ENCODE data around the gene MUTYH. TPM values are rescaled to one million over a fixed set of nuclear protein-coding genes. Genes with fewer than 3 reads are reported as not detected.
"Not testable (repeated sequence)": the region's sequence is repeated elsewhere in the genome, so short reads cannot be mapped to it uniquely, and the experiment has no call there.

MUTYH gene
- total and polyA plus RNA-seq, 2 of the 8 experiments (the other 6 are each of a cell fraction or from before 2014, with no cell fraction given) = 51.9 to 65.7 TPM

GRCh38 chr1:45384213-45384612, 44.0 kb upstream of the MUTYH start:
- H3K23me2 ChIP-seq (ENCODE audit: low read depth, low read length); H3K18ac ChIP-seq (ENCODE audit: extremely low read depth, low read length); FAIRE-seq; H2BK12ac ChIP-seq (ENCODE audit: low read depth, low read length); H4K20me1 ChIP-seq (replicated peaks in 1 of 2; ENCODE audit: control insufficient read depth in 1 of 2, insufficient read depth in 2 of 2, low read length in 2 of 2); H3K23ac ChIP-seq (ENCODE audit: insufficient read length); H3K36me3 ChIP-seq (ENCODE audit: control insufficient read depth in 2 of 4, insufficient read depth in 4 of 4, low read length in 3 of 4); H3K79me2 ChIP-seq (ENCODE audit: control insufficient read depth in 1 of 2, insufficient read depth in 2 of 2, low read length in 2 of 2); H3K9ac ChIP-seq (replicated peaks in 1 of 4; ENCODE audit: extremely low read depth in 1 of 4, low read depth in 3 of 4, low read length in 3 of 4); H2BK120ac ChIP-seq (replicated peaks; ENCODE audit: low read depth, low read length); DNase-seq (ENCODE audit: low read depth in 1 of 2, low spot score in 2 of 2); H3K9me3 ChIP-seq (ENCODE audit: insufficient read depth in 2 of 2, low read depth in 1 of 2, low read length in 1 of 2); H3K27me3 ChIP-seq (replicated peaks in 1 of 4; ENCODE audit: control insufficient read depth in 3 of 4, extremely low read depth in 1 of 4, insufficient read depth in 3 of 4, low read length in 3 of 4); H3K4me3 ChIP-seq (ENCODE audit: extremely low read depth in 1 of 4, insufficient read depth in 2 of 4, low read depth in 3 of 4, low read length in 4 of 4); H3K4ac ChIP-seq (replicated peaks; ENCODE audit: insufficient read length, low read depth, low read length); H4K8ac ChIP-seq (ENCODE audit: extremely low read depth, insufficient read depth, low read length); H2BK5ac ChIP-seq (ENCODE audit: low read depth, low read length); H3K4me2 ChIP-seq (ENCODE audit: insufficient read depth in 1 of 2, low read depth in 2 of 2, low read length in 2 of 2); H3K27ac ChIP-seq (ENCODE audit: low read depth, low read length); H2BK20ac ChIP-seq (ENCODE audit: low read length); H2BK15ac ChIP-seq (ENCODE audit: low read length); H4K5ac ChIP-seq (ENCODE audit: insufficient read length, low read depth, low read length); CTCF ChIA-PET (ENCODE audit: partially characterized antibody); H3K79me1 ChIP-seq (ENCODE audit: low read depth, low read length); H3K4me1 ChIP-seq (replicated peaks in 1 of 4; ENCODE audit: control insufficient read depth in 3 of 4, insufficient read depth in 4 of 4, low read length in 3 of 4); H2AK5ac ChIP-seq (ENCODE audit: low read depth, low read length); H3K14ac ChIP-seq (ENCODE audit: insufficient read length); H3K56ac ChIP-seq (replicated peaks; ENCODE audit: insufficient read length, low read depth, low read length); H2AFZ ChIP-seq (ENCODE audit: low read length); H4K91ac ChIP-seq (replicated peaks; ENCODE audit: insufficient read length, low read length): not testable (repeated sequence)
- POLR2A ChIA-PET (ENCODE audit: partially characterized antibody) = interaction anchor here (0.7 to 0.9 kb wide), 2 partner anchors 43 to 137 kb away, joined by 3 read pairs; no protein-coding TSS in a partner anchor
- 90% methylated on average over 4 of the region's 4 CpGs; no CpG with 5 or more reads in 1 of the 2 experiments for WGBS, 2 experiments (ENCODE audit: extremely low coverage in 1 of 2, insufficient coverage in 1 of 2, insufficient read length in 1 of 2, insufficient replicate concordance in 2 of 2, low coverage in 1 of 2, low lambda C conversion rate in 2 of 2, missing lambda C conversion rate in 1 of 2)
